A549 (cell line): ENCODE data around the gene LTK.

ENCODE experiments used
- BHLHE40 ChIP-seq: IDR thresholded peaks from 2 replicates; pipeline ENCODE4 v1.6.1; 2012; ENCODE audit warnings: low read depth, low read length, inconsistent platforms
- GATA3 ChIP-seq: IDR thresholded peaks from 2 replicates; pipeline ENCODE4 v1.6.1; 2012; ENCODE audit warnings: borderline replicate concordance
- JUN ChIP-seq, 2 experiments: fragments of >200 bp; sonication (Bioruptor Twin); formaldehyde crosslinking; IDR thresholded peaks; 2 replicates in 1 of 2; 3 replicates in 1 of 2; pipeline ENCODE4 v1.6.1; 2016 to 2017
- KDM5A ChIP-seq: fragments of 200-600 bp; sonication (generic); IDR thresholded peaks from 2 replicates; pipeline ENCODE4 v1.6.1; 2016; ENCODE audit warnings: antibody characterized with exemption, mild to moderate bottlenecking
- MYC ChIP-seq: IDR thresholded peaks from 2 replicates; pipeline ENCODE4 v1.6.1; 2012; ENCODE audit warnings: mild to moderate bottlenecking, inconsistent platforms, low read length, improper control_type of control experiment, borderline replicate concordance
- TF ChIP-seq, protein P1 (sequence below): fragments of >200 bp; sonication (Bioruptor Twin); formaldehyde crosslinking; IDR thresholded peaks from 3 replicates; pipeline ENCODE4 v1.5.1; 2016
- TF ChIP-seq, protein P2 (sequence below): fragments of 200-600 bp; sonication (generic); IDR thresholded peaks from 2 replicates; pipeline ENCODE4 v1.6.1; 2016; ENCODE audit warnings: antibody characterized with exemption, mild to moderate bottlenecking, moderate library complexity

DNA sequence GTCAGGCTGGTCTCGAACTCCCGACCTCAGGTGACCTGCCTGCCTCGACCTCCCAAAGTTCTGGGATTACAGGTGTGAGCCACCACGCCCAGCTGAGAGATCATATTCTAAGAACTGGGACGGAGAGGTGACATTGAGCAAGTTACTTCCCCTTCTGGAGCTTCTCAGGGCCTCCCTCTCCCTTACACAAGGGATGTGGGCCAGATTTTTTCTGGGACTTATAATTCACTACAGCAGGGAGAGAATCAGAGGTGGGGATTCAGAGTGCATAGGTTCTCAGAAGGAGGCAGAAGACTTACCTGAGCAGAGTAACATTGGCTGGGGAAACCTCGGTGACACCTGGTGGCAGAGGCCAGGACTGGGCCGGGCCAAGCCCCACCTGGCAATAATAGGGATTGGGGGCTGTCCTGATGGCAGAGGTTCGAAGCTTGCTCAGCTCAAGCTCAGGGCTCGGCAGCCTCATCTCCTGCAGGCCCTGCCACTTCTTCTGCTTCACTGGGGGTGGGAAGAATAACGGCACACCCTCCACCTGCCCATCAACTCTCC is 6.8 kb downstream of the LTK start:
- TF ChIP-seq, protein P1, sequence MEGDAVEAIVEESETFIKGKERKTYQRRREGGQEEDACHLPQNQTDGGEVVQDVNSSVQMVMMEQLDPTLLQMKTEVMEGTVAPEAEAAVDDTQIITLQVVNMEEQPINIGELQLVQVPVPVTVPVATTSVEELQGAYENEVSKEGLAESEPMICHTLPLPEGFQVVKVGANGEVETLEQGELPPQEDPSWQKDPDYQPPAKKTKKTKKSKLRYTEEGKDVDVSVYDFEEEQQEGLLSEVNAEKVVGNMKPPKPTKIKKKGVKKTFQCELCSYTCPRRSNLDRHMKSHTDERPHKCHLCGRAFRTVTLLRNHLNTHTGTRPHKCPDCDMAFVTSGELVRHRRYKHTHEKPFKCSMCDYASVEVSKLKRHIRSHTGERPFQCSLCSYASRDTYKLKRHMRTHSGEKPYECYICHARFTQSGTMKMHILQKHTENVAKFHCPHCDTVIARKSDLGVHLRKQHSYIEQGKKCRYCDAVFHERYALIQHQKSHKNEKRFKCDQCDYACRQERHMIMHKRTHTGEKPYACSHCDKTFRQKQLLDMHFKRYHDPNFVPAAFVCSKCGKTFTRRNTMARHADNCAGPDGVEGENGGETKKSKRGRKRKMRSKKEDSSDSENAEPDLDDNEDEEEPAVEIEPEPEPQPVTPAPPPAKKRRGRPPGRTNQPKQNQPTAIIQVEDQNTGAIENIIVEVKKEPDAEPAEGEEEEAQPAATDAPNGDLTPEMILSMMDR: no peak
- TF ChIP-seq KDM5A (no peak), MYC (no peak), JUN (IDR thresholded peaks at IDR 0.05) (no peak), BHLHE40 (no peak), GATA3 (no peak)
- TF ChIP-seq, protein P2, sequence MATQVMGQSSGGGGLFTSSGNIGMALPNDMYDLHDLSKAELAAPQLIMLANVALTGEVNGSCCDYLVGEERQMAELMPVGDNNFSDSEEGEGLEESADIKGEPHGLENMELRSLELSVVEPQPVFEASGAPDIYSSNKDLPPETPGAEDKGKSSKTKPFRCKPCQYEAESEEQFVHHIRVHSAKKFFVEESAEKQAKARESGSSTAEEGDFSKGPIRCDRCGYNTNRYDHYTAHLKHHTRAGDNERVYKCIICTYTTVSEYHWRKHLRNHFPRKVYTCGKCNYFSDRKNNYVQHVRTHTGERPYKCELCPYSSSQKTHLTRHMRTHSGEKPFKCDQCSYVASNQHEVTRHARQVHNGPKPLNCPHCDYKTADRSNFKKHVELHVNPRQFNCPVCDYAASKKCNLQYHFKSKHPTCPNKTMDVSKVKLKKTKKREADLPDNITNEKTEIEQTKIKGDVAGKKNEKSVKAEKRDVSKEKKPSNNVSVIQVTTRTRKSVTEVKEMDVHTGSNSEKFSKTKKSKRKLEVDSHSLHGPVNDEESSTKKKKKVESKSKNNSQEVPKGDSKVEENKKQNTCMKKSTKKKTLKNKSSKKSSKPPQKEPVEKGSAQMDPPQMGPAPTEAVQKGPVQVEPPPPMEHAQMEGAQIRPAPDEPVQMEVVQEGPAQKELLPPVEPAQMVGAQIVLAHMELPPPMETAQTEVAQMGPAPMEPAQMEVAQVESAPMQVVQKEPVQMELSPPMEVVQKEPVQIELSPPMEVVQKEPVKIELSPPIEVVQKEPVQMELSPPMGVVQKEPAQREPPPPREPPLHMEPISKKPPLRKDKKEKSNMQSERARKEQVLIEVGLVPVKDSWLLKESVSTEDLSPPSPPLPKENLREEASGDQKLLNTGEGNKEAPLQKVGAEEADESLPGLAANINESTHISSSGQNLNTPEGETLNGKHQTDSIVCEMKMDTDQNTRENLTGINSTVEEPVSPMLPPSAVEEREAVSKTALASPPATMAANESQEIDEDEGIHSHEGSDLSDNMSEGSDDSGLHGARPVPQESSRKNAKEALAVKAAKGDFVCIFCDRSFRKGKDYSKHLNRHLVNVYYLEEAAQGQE: no peak
